GM21381 (cell line): ENCODE data around the gene STMN1.
A peak's percentile ranks its signal among the peaks of the same experiment; 100 is the strongest.

ENCODE experiments used
- ATAC-seq: cut with Tn5 transposase; IDR thresholded peaks from one replicate; pipeline ENCODE4 v1.9.1; 2021; ENCODE audit warnings: mild to moderate bottlenecking, moderate library complexity; ENCODE audit not compliant: unreplicated experiment

The STMN1 gene

DNA sequence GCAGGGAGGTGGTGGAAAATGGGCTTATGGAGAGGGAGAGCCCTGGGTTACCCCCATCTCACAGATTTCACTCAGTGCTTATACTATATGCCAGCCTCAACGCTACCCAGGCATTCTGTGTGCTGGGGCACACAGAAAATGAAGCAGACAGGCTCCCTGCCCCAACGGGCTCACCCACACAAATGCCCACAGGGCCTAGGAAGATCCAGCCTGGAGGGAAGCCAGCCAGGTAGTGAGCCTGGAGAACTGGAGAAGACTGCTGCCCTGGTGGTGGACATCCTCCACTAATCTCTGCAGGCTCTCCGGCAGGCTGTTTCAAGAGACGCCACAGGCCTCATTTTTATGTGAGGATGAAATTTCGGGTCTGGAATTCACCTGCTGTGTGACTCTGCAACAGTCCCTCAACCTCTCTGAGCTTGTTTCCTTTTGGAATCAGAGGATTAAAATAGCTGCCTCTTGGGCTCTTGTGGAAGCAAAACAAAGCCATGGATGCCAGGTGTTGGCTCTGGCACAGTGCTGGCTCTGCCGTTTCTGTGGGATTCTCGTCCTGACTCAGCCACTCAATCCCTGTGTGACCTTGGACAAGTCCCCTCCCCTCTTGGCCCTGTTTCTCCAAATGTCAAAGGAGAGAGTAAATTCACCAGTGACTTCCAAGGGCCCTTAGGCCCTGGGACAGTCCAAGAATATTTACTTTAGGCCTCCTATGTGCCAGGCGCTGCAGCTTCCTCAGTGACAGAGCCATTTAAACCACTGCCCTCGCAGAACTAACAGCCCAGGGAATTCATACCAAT, 34.3 kb downstream of the STMN1 start:
- no peak for ATAC-seq

- ATAC-seq, result no peak
Measured at GRCh38 chr1:25871086-25871703, 35.0 kb downstream of the STMN1 start.

GRCh38 chr1:25870614-25871013, 35.6 kb downstream of the STMN1 start:
- ATAC-seq, result no peak

DNA sequence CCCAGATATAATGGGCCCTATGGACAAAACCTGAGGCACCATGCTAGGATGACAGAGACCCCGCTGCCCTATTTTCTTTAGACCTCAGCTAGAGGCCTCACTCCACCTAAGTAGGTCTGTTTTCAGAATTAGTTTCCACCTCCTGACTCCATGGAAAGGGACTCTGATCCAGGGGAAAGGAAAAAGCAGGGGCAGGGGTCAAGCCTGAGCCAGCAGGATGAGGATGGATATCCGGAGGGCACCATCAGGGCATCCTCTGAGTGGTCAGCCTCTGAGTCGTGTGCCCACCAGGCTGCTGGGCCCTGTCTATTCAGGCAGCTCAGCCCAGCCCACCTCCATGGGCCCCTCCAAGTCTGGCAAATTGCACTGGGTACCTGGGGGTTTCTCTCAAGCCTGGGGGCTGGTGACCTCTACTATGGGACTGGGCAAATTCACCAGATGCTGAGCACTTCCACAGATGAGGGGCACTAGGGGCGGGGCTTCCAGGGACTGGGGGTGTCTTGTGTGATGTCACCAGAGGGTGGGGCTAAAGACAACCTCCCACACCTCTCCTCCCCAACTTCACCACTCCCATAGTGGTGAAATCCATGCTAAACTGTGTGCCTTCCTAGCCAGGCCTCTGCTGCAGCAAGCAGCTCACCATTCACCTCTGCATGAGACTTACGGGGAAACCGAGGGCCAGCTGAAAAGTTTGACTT, 36.2 kb downstream of the STMN1 start:
- no peak for ATAC-seq

GRCh38 chr1:25867210-25867991, 38.8 kb downstream of the STMN1 start:
- no peak for ATAC-seq

DNA sequence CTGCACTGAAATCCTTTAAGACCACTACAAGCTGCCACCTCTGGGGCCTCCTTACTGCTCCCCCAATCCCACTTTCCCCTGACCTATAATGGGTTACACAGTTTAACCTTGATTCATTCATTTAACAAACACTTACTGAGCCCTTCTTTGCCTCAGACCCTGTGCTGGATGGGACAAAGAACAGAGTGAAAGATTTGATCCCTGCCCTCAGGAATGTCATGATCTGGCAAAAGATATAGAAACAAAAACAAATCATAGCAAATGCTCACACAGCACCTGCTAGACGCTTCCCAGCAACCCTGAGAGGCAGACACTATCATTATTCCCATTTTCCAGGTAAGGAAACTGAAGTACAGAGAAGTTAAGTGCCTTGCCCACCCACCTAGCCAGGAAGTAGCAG, 39.9 kb downstream of the STMN1 start:
- ATAC-seq, result no peak

DNA sequence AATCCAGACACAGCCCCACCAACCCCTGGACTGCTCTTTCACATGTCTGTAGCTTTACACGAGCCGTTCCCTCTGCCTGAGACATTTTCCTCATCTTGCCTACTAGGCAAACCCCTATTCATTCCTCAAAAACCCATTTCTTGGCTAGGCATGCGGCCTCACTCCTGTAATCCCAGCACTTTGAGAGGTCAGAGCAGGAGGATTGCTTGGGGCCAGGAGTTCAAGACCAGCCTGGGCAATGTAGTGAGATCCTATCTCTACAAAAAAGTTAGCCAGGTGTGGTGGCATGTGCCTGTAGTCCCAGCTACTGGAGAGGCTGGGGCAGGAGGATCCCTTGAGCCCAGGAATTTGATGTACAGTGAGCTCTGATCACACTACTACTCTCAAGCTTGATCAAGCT, 41.8 kb downstream of the STMN1 start:
- ATAC-seq, result no peak

DNA sequence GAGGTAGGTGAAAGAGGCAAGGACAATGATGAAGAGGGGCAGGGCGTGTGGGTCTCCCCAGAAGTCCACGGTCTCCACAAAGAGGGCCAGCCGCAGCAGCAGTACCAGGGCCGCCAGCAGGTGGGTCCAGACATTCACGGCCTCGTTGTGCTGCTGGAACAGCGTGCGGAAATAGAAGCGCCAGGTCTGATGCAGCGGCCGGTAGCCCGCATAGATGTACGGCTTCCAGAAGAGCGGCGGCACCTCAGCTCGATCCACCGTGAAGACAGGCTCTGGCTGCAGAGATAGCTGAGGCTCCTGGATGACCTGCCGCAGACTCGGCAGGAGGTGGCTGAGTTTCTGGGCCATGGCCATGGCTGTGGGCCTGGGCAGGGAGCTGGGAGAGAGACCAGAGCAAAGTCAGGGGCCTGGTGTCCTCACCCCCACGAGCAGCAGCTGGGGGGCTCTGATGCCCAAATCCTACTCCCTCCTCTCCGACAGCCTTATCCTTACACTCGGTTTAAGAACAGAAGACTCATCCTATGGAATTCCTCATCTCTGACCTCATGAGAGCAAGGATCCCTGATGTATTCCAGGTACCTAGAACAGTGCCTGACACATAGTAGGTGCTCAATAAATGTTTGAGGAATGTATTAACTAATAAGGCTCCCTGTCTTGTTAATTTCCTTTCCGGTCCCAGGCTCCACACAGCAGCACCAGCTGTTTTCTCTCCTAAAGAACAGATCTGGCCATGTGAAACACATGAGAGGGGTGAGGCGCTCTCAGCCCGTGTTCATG, 42.5 kb downstream of the STMN1 start:
- ATAC-seq, result no peak

DNA sequence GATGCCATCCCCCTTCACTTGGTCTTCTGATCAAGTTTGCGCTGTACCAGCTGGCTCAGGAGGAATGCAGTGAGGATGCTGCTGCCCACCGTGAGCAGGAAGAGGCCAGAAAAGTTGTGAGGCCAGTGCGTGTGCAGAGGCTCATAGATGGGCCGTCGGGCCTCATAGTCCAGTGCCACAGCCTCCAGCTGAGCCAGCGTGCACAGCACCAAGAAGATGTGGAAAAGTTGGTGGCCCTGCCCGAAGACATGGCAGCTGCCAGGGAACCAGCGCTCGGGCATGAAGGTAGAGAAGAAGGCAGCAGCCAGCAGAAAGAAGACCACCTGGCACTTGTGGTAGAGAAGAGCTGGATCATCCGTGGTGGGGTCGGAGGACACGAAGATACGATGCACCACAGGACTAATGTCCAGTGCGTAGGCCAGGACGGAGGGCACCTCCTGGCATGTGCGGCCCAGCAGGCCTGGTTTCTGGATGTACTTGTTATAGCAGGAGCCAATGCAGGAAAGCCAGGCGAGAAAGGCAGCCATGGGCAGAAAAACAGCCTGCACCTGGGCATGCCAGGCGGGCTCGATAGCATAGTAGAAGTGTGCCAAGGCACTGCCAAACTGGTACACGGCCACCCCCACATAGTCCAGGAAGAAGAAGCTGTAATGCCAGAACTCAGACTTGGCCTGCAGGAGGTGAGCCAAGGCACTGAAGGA, 43.3 kb downstream of the STMN1 start:
- ATAC-seq, result no peak

DNA sequence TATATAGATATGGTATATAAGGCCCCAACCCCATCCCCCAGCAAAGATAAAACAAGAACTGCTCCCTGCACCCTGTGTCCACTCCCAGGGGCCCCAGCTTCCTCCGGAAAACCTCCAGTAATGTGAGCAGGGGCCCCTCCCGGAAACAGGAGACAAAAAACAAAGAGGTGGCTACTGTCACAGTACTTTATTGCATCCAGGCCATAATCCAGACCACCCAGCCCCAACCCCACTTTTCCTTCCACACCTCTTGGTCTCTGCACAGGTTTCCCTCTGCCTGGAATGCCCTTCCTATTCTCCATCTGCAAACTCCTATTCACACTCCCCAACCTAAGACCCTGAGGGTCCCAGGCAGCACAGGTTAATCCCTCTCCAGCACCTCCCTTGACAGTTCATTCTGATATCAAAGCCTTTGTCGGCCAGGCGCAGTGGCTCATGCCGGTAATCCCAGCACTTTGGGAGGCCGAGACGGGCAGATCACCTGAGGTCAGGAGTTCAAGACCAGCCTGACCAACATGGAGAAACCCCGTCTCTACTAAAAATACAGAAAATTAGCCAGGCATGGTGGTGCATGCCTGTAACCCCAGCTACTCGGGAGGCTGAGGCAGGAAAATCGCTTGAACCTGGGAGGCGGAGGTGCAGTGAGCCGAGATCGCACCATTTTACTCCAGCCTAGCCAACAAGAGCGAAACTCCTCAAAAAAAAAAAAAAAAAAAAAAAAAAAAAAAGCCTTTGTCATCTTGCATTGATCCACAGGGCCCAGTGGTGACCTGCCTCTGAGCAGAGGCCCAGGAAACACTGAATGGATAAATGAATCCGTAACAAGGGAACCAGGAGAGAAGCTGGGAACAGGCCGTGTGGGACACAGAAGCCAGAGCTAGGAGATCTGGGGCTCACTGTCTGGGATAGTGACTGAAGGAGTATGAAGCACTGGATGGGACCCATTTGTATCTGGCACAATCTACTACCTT, 44.6 kb downstream of the STMN1 start:
- ATAC-seq, result no peak

GRCh38 chr1:25858906-25859789, 47.1 kb downstream of the STMN1 start, which contains the start of gene AUNIP:
Gene AUNIP (minus strand): TSS chr1:25859457. CDS start chr1:25859357, 100 bp downstream.
- ATAC-seq, result peak; percentile 89

DNA sequence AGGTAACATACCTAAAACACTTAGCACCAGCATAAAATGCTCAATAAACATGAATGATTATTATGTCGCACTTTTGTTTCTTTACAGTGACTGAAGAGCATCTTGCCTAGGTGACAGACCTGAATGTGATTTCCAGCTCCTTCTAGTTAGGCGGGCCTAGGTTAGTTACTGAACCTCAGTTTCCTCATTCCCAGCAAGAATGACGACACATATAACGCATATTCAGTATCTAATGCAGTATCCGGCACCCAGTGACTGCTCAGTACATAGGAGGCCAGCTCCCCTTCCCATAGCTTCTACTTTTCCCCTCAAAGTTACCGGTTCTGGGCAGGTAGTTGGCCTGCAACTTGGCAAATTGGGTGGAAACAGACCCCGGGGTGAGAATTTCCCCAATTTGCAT, 47.7 kb downstream of the STMN1 start:
- ATAC-seq, result no peak

- ATAC-seq, result no peak
Measured at GRCh38 chr1:25856856-25857255, 49.4 kb downstream of the STMN1 start.

- no peak for ATAC-seq
Measured at GRCh38 chr1:25854554-25854953, 51.7 kb downstream of the STMN1 start.
